Stimulated activated CD4-positive, alpha-beta T cell treated with anti-CD3 and anti-CD28 coated beads, Interleukin-15, amount 100 ng/mL, for 24 hours (primary cell): ENCODE results near the gene TMEM63B.
"Not testable (repeated sequence)": the region's sequence is repeated elsewhere in the genome, so short reads cannot be mapped to it uniquely, and the experiment has no call there.

Experiments
- DNase-seq: peaks from one replicate; pipeline ENCODE4 v3.0.0-alpha.2; 2020

The TMEM63B gene

GRCh38 chr6:44094403-44095242 is 32.7 kb upstream of the TMEM63B start:
- no peak for DNase-seq

- not testable (repeated sequence) for DNase-seq
Measured at GRCh38 chr6:44095243-44095623, 32.1 kb upstream of the TMEM63B start.

GRCh38 chr6:44096612-44097011 is 30.7 kb upstream of the TMEM63B start:
- DNase-seq, result peak; percentile 79

DNA sequence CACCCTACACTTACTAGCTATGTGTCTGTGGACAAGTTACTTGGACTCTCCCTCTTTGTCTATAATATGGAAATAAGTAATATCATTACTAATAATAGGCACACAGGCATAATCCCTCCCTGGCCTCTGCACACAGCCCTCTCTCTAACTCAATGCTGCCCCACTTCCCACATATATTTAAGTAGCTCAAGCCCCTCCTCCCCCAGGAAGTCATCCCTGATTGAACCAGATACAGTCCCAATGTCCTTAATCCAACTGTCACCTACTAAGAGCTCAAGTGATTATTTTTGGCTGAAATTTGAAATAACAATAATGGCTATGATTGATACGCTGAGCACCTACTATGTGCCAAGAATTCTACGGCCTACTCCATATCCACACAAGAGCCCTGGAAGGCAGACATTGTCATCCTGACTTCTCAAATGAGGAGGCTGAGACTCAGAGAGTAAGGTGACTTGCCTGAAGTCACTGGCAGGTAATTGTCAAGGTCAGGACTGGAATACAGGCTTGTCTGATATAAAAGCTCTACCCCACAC is 29.5 kb upstream of the TMEM63B start:
- no peak for DNase-seq

DNA sequence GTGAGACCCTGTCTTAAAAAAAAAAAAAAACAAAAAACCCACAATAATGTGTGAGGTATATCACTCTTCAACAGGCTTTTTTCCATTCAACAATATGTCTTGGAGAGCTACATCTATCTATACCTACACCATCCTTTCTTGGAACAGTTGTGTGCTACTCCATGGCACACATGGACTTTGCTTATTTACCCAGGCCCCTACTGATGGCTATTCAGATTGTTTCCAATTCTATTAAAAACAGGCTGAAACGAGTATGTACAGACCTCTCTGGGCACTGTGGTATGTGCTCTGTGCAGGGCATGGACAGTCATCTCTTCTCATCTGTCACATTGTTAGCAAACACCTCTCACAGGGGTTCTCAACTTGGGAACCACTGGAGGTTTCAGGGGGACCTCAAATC is 28.2 kb upstream of the TMEM63B start:
- no peak for DNase-seq

GRCh38 chr6:44100088-44100550 is 27.2 kb upstream of the TMEM63B start:
- DNase-seq, result peak; percentile 34

DNA sequence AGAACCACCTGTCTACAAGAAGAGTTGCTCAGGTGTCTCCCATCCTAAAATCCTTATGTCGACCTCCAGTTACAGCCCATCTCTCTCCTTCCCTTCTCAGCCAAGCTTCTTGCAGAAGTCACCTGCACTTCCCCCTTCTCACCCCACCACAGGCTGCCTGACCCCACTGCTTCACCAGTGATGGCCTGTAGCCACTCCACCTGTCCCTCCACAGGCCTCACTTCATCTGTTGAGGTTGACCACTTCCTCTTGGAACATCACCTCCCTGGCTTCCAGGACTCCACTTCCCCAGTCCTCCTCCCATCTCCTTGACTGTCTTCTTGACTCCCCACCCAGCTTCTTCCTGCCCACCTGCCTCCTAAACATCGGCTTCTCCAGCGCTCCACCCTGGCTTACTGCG is 25.5 kb upstream of the TMEM63B start:
- no peak for DNase-seq

GRCh38 chr6:44102527-44102926 is 24.8 kb upstream of the TMEM63B start:
- DNase-seq, result no peak

GRCh38 chr6:44104481-44105021 is 22.8 kb upstream of the TMEM63B start:
- no peak for DNase-seq

DNA sequence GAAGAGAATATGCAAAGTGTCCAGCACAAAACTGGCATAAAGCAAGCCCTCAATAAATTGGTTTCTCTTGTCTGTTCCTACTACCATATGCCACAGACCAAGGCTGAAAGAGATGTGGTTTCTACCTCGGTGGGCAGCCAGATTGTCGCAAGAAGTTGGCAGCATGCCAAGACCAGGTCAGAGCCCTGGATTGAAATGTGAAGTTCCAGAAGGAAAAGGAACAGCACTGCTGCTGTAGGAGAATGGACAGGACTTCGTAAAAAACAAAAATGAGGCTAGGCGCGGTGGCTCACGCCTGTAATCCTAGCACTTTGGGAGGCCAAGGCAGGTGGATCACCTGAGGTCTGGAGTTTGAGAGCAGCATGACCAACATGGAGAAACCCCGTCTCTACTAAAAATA is 22.2 kb upstream of the TMEM63B start:
- DNase-seq, result no peak

GRCh38 chr6:44105993-44106740 is 21.2 kb upstream of the TMEM63B start:
- DNase-seq, result no peak

DNA sequence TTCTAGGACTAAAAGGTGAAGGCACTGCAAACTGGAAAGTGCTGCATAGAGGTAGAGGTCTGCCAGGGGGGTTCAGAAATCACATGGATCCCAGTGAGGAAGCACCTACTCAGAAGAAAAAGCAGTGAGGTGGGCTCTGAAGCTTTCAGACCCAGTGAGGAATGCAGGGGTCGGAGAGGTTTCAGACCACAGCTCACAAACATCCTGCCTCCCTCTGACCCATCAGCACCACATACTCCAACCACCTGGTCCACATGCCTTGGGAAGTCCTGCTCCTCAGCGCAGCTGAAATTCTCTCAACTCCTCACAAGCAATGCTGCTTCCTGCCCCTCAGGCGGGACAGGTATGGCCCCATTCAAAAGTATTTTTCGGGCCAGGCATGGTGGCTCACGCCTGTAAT is 20.3 kb upstream of the TMEM63B start:
- no peak for DNase-seq

DNA sequence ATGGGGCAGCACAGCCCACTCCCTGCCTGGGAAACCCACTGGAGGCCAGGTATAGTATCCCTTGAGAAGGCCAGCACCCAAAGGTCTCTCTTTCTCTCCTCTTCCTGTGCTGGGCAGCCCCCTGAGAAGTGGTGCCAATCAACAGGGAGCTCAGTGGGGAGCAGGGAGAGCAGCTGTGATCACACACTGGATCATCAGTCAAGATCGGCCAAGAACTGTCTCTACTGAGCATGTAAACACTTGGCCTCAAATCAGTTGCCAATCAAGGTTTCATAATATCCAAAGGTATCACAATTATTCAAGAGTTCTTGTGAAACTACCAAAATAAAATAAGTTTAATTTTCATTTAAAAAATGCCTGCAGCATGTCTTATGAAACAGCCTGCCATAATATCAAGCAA is 18.9 kb upstream of the TMEM63B start:
- DNase-seq, result no peak

DNA sequence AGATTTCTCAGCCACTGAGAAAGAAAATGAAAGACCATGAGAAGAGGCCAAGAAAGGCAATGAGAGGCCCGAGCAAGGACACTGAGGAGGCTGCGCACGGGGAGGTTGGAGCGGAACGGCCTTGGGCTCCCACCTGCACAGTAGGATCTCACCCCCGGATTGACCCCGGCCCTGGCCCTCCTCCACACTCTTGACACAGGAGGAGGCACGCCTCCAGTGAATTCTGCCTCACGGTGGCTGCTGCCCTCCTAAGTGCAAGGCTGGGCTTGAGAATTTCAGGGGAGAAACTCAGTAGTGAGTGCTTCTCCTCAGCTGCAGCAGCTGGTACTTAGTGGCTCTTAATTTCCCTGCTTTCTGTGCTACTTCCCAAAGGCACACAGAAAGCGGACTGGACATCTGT is 18.1 kb upstream of the TMEM63B start:
- DNase-seq, result no peak

DNA sequence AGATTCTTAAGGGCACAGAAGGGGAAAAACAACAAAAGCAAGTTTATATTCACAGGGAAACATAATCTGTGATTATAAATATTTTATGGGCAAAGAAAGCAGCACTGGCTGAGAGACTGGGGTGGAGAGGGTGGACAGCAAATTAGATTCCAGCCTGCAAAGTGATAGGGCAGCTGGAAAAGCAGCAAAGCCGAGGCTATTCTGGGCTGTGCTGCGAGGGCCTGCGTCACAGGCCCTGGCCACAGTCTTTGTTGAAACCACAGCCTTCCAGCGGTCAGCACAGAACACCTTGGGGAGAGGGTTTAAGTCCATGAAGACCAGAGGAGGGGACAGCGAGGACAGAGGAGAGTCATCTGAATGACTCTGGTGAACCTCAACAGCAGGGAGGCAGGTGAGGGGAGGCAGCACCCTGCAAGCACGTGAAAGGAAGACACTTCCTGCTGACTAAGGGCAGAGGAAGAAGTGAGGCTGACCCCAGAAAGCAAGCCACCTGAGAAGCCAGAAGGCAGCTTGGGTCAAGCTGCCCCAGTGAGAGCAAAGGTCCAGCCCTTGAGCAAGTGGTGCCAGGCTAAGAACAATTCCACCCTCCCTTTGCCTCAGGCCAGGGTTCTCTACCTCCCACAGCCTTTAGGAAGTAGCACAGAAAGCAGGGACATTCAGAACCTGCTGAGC is 17.2 kb upstream of the TMEM63B start:
- DNase-seq, result no peak

DNA sequence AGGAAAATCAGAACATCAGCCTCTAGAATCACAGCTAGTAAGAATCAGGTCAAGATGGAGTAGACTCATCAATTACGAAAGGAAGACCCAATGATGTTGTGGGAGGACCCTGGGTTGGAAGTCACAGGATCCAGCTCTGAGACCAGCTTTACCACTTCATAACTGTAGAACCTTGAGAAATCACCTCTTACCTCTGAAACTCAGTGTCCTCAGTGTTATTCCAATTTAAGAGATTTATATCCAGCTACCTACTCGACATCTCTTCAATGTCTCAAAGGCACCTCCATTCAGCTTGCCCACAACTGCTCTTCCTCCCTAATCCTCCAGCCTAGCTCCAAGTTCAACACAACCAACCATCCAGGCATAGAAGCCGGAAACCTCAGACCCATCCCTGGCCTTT is 16.4 kb upstream of the TMEM63B start:
- no peak for DNase-seq

DNA sequence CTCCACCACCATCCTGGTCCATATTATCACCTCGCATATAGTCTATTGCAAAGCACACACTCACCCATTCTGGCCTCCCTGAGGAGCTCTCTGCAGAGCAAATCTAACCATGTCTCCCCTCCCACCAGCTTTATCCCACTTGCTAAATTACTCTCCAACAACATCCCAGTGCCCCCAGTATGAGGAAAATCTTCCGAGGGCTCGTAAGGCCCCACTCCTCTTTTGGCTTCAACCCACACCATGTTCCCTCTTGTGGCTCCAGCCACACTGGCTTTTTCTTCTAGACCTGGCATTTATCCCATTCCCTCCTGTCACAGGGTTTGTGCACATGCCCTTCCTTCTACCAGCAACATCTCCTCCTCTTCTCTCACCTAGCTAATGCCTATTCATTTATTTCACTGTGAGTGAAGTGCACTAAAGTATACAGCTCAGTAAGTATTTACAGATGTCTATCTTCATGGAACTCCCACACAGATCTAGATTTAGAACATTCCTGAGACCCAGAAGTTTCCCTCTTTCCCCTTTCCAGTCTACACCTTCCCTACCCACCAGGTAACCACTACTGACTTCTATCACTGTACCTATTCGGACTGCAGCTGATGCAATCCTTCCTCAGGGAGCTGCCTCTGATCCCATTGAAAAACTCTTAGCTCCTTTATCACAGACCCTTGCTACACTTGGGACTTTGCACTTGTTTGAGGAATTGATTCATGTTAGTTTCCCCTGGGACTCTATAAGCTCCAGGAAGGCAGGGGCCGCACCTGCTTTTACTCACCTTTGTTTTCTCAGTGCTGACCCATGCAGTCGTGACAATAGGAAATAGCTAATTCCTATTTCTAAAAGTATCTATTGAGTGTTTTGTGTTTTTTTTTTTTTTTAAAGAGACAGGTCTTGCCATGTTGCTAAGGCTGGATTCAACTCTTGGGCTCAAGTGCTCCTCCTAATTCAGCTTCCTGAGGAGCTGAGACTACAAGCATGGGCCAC is 15.6 kb upstream of the TMEM63B start:
- DNase-seq, result no peak

- DNase-seq, result no peak
Measured at GRCh38 chr6:44113414-44113813, 13.9 kb upstream of the TMEM63B start.

DNA sequence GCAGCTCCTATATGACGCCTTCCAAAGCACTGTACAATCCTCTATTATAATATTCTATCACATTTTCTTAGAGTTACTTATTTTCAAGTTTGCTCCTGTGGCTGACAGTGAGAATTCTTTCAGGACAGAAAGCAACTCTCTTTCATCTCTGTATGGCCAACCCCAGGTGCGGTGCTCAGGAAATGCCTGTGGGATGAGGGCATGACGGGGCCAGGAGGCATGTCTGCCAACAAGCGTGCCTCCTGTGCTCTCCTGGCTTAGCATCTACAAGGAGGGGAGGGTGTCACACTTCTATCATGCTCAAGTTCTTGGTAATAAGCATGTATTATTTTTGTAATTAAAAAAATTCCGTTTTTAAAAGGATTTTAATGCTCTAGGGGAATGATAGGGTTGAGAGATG is 11.5 kb upstream of the TMEM63B start:
- no peak for DNase-seq

GRCh38 chr6:44116641-44117382 is 10.5 kb upstream of the TMEM63B start:
- DNase-seq, result no peak
